HG03045 (cell line): ENCODE data around the gene CKAP5.

Source experiments
- ATAC-seq: cut with Tn5 transposase; IDR thresholded peaks from one replicate; pipeline ENCODE4 v1.9.1; 2021; ENCODE audit warnings: mild to moderate bottlenecking, moderate library complexity; ENCODE audit not compliant: unreplicated experiment

Gene CKAP5

DNA sequence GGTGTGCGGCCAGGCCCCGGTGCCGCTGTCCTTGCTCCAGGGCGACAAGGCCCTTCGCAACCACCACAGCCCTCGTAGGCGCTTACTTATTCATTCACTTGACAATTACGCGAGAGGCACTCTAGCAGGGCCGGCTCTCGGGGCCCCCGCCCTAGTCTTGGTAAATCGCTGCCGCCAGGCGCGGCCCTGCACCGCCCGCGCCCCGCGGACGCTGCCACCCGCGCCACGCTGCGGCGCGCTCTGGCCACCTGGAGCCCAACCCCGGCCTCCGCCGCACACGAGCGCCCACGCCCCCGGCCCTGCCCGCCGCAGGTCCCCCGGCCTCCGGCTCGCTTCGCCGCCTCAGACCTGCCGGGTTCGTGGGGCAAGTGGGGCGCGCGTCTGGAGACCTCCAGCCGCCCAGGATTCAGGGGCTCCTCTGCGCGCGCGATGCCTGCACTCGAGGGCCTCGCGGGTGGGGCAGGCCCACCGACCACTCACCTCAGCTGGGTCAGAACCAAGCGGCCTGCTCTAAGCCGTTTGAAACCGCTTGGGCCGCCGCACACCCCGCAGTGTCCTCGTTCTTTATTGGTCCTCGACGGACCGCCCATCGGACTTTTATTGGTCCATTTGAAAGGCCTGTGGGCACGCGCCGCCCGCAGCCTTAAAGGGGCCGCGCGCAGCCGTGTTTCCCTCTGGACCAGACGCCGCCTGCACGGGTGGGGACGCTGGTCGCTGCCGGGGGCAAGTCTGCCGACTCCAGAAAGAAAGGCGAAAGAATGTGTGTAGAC, at the start of gene CKAP5:
Gene CKAP5 (minus strand): TSS at position 541 of the 770 bp plus-strand sequence. CDS start 25,049 bp downstream, outside the sequence.
- ATAC-seq = peak; percentile 96

GRCh38 chr11:46895821-46896220, 49.7 kb upstream of the CKAP5 start:
- no peak for ATAC-seq

GRCh38 chr11:46894961-46895360, 48.9 kb upstream of the CKAP5 start:
- no peak for ATAC-seq

- ATAC-seq = no peak
Measured at GRCh38 chr11:46894506-46894905, 48.4 kb upstream of the CKAP5 start.

GRCh38 chr11:46892838-46893237, 46.8 kb upstream of the CKAP5 start:
- ATAC-seq = no peak

- ATAC-seq = no peak
Measured at GRCh38 chr11:46892109-46892508, 46.0 kb upstream of the CKAP5 start.

GRCh38 chr11:46890665-46891064, 44.6 kb upstream of the CKAP5 start:
- ATAC-seq = no peak

- ATAC-seq = peak; percentile 50
Measured at GRCh38 chr11:46889689-46890475, 43.8 kb upstream of the CKAP5 start.

GRCh38 chr11:46889251-46889650, 43.2 kb upstream of the CKAP5 start:
- no peak for ATAC-seq

- ATAC-seq = no peak
Measured at GRCh38 chr11:46888636-46889035, 42.6 kb upstream of the CKAP5 start.

DNA sequence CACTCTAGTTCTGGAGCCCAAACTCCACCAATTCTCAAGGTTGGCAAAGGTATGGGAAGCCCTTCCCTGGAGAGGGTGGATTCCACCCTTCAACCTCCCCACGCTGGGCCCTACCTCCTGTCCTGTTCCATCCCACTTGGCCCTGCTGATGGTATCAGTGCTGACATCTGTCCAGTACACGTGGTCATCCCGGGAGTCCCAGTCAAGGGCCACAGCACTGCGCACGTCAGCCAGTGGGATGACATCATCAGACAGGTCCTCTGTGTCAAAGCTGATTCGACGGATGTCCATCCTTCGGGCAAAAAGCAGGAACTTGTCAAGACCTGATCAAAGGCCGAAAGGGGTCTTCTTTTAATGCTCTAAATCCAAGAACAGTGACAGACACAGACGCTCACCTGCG, 40.1 kb upstream of the CKAP5 start:
- ATAC-seq = no peak

DNA sequence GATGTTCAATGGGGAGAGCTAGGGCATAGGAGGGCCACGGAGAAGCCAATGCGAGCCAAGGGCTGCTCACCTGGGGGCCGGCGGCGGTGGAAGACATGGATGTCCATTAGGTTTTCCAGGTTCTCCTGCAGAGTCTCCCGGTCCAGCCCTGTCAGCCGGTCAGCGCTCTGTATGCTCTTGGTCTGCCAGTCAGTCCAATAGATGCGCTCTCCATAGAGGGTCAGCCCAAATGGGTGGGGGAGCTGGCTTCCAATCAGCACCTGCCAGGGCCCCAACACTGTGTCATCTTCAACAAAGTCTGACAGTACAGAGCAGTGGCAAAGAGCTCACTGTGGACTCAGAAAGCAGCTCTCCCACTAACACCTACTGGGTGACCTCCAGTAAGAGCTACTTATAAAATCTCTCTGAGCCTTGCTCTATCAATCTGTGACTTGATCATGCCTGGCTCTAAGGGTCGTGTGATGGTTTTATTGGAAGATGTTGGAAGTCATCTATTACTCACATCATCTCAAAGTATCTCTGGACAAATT, 33.0 kb upstream of the CKAP5 start:
- ATAC-seq = no peak

- ATAC-seq = no peak
Measured at GRCh38 chr11:46877580-46877979, 31.5 kb upstream of the CKAP5 start.

GRCh38 chr11:46876471-46876870, 30.4 kb upstream of the CKAP5 start:
- no peak for ATAC-seq

DNA sequence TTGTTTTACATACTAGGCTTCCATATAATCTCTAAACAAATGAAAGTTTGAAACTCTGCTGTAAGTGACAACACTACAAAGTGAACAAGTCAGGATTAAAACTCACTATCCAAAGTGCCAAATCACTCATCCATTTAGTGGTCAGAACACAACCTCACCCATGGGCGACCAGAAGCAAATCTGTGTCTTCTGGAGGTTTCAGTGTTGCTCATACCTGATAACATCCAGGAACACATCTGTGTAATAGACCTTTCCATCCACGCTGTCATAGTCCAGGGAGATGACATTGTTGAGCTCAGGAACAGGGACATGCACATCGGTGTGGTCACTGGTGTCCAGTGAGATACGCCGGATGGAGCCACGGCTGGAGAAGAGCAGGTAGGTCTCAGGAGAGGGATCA, 28.5 kb upstream of the CKAP5 start:
- no peak for ATAC-seq

DNA sequence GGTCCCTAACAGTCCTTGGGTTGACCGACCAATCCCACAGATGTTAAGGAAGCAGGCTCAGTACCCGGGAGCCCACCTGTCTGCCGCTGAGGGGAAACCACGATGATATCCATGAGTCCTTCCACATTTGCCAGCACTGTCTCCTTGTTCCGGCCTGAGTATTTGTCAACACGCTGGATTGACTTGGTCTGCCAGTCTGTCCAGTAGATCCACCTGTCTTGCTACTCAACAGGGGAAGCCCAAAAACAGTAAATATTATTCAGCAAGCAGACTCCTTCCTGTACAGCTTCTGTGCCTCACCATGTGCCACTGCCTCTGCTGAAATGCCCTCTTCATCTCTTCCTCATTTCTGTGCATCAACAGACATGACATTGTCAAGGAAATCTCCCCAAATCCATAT, 22.8 kb upstream of the CKAP5 start:
- no peak for ATAC-seq

DNA sequence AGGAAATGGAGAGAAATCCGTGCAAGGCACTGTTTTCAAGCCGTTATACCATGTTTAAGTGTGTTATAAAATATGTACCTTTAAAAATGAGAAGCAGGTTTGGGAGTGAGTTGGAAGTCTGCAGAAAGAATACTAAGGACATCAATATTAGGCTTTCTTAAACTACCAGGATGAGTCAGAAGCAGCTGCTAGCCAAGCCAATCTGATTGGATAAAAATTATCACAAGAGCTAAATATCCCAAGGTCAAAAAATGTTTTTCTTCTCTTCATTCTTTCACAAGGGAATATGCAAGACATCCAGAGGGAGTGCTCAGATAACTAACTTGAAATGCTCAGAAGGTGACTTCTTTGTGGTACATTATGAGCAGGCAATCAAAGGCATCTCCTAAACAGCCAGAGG, 19.3 kb upstream of the CKAP5 start:
- no peak for ATAC-seq

GRCh38 chr11:46860218-46860617, 14.1 kb upstream of the CKAP5 start:
- ATAC-seq = no peak

GRCh38 chr11:46858920-46859546, 13.0 kb upstream of the CKAP5 start:
- no peak for ATAC-seq

DNA sequence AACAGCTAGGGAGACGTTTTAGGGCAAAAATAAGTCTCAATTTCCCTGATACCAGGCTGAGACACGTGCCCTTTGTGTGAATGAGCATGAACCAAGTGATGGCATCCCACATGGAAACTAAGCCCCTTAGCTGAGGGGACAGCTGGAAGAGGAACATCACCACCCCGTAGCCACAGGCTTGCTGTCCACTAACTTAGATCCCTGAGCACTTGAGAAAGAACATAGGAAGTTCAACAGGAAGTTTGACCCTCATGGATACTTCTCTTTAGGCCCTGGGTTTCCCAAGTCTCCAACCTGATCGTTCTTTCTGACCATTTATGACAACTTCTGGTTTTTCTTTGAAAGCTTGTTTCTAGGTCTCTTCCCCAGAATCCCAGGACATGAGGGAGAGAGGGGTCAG, 11.6 kb upstream of the CKAP5 start:
- ATAC-seq = no peak

- ATAC-seq = no peak
Measured at GRCh38 chr11:46856605-46857343, 10.7 kb upstream of the CKAP5 start.
